ENCODE data around the gene PSENEN.

The PSENEN gene

DNA sequence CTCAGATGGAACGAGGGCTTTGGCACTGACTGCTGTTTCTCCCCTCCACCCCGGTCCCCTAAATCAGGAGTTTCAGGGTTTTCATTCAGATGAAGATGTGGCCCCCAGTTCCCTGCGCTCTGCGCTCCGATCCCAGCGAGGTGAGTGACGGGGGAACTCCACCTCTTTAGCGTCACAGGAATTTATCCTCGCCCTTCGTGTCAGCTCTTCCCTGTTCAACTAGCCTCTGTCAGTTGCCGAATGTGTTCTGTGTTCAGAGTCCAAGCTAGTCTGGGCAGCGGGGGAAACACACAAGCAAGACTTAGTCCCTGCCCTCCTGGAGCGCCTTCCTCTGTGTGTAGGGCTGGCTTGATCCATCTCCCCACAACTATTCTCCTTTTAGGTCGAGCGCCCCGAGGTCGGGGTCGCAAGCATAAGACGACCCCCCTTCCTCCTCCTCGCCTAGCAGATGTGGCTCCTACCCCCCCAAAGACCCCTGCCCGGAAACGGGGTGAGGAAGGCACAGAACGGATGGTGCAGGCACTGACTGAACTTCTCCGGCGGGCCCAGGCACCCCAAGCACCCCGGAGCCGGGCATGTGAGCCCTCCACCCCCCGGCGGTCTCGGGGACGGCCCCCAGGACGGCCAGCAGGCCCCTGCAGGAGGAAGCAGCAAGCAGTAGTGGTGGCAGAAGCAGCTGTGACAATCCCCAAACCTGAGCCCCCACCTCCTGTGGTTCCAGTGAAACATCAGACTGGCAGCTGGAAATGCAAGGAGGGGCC is 25.9 kb upstream of the PSENEN start:
- peak overlapping the region; percentile 82 for H3K4me3 ChIP-seq (ENCODE audit: low read depth, low read length)
- in situ Hi-C loops (cut with HindIII; ENCODE audit: low sequenced_read_pairs), result no loop called here
- no peak for TF ChIP-seq CTCF (IDR thresholded peaks at IDR 0.05; ENCODE audit: low read depth, low read length)
- no peak for DNase-seq (ENCODE audit: low read depth, low spot score)

- TF ChIP-seq CTCF (IDR thresholded peaks at IDR 0.05; ENCODE audit: low read depth, low read length), result no peak
- no peak for DNase-seq (ENCODE audit: low read depth, low spot score)
- in situ Hi-C loops (cut with HindIII; ENCODE audit: low sequenced_read_pairs), result no loop called here
- no peak overlapping the region for H3K4me3 ChIP-seq (ENCODE audit: low read depth, low read length)
Measured at GRCh38 chr19:35720163-35720524, 25.3 kb upstream of the PSENEN start.

GRCh38 chr19:35720648-35721047 is 24.8 kb upstream of the PSENEN start:
- H3K4me3 ChIP-seq (ENCODE audit: low read depth, low read length), result no peak overlapping the region
- in situ Hi-C loops (cut with HindIII; ENCODE audit: low sequenced_read_pairs), result no loop called here
- no peak for TF ChIP-seq CTCF (IDR thresholded peaks at IDR 0.05; ENCODE audit: low read depth, low read length)
- DNase-seq (ENCODE audit: low read depth, low spot score), result no peak

DNA sequence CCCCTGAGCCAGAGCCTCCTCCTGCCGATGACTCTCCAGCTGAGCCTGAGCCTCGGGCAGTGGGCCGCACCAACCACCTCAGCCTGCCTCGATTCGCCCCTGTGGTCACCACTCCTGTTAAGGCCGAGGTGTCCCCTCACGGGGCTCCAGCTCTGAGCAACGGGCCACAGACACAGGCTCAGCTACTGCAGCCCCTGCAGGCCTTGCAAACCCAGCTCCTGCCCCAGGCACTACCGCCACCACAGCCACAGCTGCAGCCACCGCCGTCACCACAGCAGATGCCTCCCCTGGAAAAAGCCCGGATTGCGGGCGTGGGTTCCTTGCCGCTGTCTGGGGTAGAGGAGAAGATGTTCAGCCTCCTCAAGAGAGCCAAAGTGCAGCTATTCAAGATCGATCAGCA is 24.1 kb upstream of the PSENEN start:
- no peak for TF ChIP-seq CTCF (IDR thresholded peaks at IDR 0.05; ENCODE audit: low read depth, low read length)
- in situ Hi-C loops (cut with HindIII; ENCODE audit: low sequenced_read_pairs), result no loop called here

DNA sequence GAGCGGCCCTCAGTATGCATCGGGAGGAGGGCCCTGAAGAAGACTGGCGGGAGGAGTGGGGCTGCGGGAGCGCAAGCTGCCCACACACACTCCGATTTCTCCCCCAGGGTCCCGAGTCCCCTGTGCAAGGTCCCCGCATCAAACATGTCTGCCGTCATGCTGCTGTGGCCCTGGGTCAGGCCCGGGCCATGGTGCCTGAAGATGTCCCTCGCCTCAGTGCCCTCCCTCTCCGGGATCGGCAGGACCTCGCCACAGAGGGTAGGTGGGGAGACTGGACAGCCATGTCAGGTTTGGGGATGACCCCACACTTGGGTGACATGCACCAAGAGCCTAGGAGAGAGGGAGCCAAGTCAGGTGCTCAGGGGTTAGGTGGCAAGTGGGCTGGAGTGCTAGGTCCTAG is 23.0 kb upstream of the PSENEN start:
- H3K4me3 ChIP-seq (ENCODE audit: low read depth, low read length), result no peak overlapping the region
- TF ChIP-seq CTCF (IDR thresholded peaks at IDR 0.05; ENCODE audit: low read depth, low read length), result no peak
- DNase-seq (ENCODE audit: low read depth, low spot score), result no peak
- in situ Hi-C loops (cut with HindIII; ENCODE audit: low sequenced_read_pairs), result no loop called here

More for the DNA sequence above, 24.1 kb upstream of the PSENEN start:
- no peak for DNase-seq (ENCODE audit: low read depth, low spot score)
- H3K4me3 ChIP-seq (ENCODE audit: low read depth, low read length), result no peak overlapping the region

DNA sequence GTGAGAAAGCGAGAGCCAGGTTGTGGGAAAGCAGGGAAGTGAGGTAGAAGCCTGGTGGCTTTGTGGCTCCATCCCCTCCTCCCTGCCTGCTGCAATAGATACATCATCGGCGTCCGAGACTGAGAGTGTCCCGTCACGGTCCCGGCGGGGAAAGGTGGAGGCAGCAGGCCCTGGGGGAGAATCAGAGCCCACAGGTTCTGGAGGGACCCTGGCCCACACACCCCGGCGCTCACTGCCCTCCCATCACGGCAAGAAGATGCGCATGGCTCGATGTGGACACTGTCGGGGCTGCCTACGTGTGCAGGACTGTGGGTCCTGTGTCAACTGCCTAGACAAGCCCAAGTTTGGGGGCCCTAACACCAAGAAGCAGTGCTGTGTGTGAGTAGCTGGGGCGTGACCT is 22.6 kb upstream of the PSENEN start:
- in situ Hi-C loops (cut with HindIII; ENCODE audit: low sequenced_read_pairs), result no loop called here
- TF ChIP-seq CTCF (IDR thresholded peaks at IDR 0.05; ENCODE audit: low read depth, low read length), result no peak
- H3K4me3 ChIP-seq (ENCODE audit: low read depth, low read length), result no peak overlapping the region
- DNase-seq (ENCODE audit: low read depth, low spot score), result no peak
